HG03108 (cell line): ENCODE data around the gene TNS1.

Experiments used
- ATAC-seq: cut with Tn5 transposase; IDR thresholded peaks from one replicate; pipeline ENCODE4 v1.9.1; 2021; ENCODE audit warnings: moderate library complexity; ENCODE audit not compliant: unreplicated experiment

The TNS1 gene

GRCh38 chr2:217753460-217754200 lies 249.2 kb downstream of the TNS1 start:
- ATAC-seq = no peak

- no peak for ATAC-seq
Measured at GRCh38 chr2:217752714-217753459, 249.9 kb downstream of the TNS1 start.

- ATAC-seq = no peak
Measured at GRCh38 chr2:217751952-217752351, 250.8 kb downstream of the TNS1 start.

- no peak for ATAC-seq
Measured at GRCh38 chr2:217751192-217751591, 251.6 kb downstream of the TNS1 start.
